LNCAP (cell line): ENCODE measurements around the gene WASF2.

Experiments used
- CTCF ChIP-seq: fragments of 450-650 bp; IDR thresholded peaks from 2 replicates; pipeline ENCODE4 v1.5.1; 2017; ENCODE audit warnings: mild to moderate bottlenecking

Gene WASF2

DNA sequence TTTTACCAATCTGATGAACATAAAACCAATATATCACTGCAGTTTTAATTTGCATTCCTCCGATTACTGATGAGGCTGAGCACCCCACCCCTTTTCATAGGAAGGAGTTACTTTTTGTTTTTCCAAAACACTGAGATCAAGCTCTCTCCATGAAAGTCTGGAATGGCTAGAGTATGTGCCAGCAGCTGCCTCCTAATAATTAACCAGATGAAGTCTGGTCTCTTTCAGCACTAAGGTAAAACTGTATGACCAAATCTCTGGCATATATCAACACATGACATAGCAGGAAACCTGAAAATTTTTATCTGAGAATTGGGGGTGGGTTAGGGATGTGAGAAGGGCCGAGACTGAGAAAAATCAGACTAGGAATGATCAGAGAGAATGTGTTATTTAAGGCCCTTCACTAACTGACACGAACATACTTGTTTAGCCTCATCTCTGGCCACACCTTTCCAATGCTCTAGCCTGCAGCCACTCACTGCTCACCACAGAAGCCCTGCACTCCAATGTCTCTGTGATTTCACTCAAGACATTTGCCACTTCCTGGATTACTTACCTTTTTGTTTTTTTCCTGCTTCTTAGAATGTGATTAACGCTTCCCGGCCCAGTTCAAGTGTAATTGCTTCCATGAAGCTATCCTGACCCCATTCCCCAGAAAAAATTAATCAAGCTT, 34.7 kb downstream of the WASF2 start:
- TF ChIP-seq CTCF, result no peak

GRCh38 chr1:27454610-27455009, 35.4 kb downstream of the WASF2 start:
- TF ChIP-seq CTCF, result no peak

GRCh38 chr1:27451343-27451742, 38.6 kb downstream of the WASF2 start:
- TF ChIP-seq CTCF, result no peak

GRCh38 chr1:27448982-27449381, 41.0 kb downstream of the WASF2 start:
- no peak for TF ChIP-seq CTCF

GRCh38 chr1:27447883-27448282, 42.1 kb downstream of the WASF2 start:
- TF ChIP-seq CTCF, result no peak

DNA sequence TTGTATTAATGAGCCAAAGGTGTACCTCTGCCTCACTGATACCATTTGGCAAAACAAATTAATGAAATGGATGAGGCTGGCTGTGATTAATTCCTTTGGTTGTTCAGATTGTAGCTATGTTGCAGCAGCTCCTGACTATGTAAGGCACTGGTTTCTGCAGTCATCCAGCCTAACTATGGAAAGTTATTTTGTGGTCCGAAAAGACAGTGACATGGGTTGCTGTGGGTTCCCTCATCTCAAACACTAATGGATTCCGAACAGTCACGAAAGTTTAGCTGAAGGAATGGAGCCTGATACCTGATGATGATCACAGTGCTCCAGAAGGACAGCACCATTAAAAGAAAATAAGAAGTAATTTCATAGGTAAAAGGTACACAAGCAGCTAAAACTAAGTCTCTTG, 42.6 kb downstream of the WASF2 start:
- TF ChIP-seq CTCF, result no peak

GRCh38 chr1:27446496-27447020, 43.4 kb downstream of the WASF2 start:
- no peak for TF ChIP-seq CTCF
